Hepatocyte (in vitro differentiated cells): Measurements from ENCODE around the gene GPC4. TPM values are rescaled to one million over a fixed set of nuclear protein-coding genes. Genes with fewer than 3 reads are reported as not detected.

Experiments
- DNase-seq: peaks from one replicate; pipeline ENCODE4 v3.0.0-alpha.2; 2016; ENCODE audit warnings: low spot score
- H2AFZ ChIP-seq: fragments of 200-600 bp; sonication (generic); 2 replicates; pipeline ENCODE4 v1.6.0; 2016; ENCODE audit warnings: antibody characterized with exemption, mild to moderate bottlenecking
- H3K27ac ChIP-seq: fragments of 200-600 bp; sonication (generic); 2 replicates; pipeline ENCODE4 v1.5.1; 2016; ENCODE audit warnings: mild to moderate bottlenecking
- H3K27me3 ChIP-seq: fragments of 200-600 bp; sonication (generic); 2 replicates; pipeline ENCODE4 v1.6.1; 2016
- H3K36me3 ChIP-seq: fragments of 200-600 bp; sonication (generic); replicated peaks from 2 replicates; pipeline ENCODE4 v1.5.1; 2016; ENCODE audit warnings: low read depth; ENCODE audit not compliant: insufficient read depth
- H3K4me1 ChIP-seq: fragments of 200-600 bp; sonication (generic); 2 replicates; pipeline ENCODE4 v1.5.1; 2016; ENCODE audit warnings: mild to moderate bottlenecking, moderate library complexity; ENCODE audit not compliant: insufficient read depth
- H3K4me2 ChIP-seq: fragments of 200-600 bp; sonication (generic); 2 replicates; pipeline ENCODE4 v1.6.0; 2016
- H3K4me3 ChIP-seq: fragments of 200-600 bp; sonication (generic); 2 replicates; pipeline ENCODE4 v1.5.1; 2016; ENCODE audit warnings: mild to moderate bottlenecking
- H3K79me2 ChIP-seq: fragments of 200-600 bp; sonication (generic); 2 replicates; pipeline ENCODE4 v1.6.0; 2017; ENCODE audit warnings: mild to moderate bottlenecking
- H3K9me2 ChIP-seq: fragments of 200-600 bp; sonication (generic); replicated peaks from 2 replicates; pipeline ENCODE4 v1.6.0; 2017; ENCODE audit warnings: mild to moderate bottlenecking; ENCODE audit not compliant: insufficient read depth
- H3K9me3 ChIP-seq: fragments of 200-600 bp; sonication (generic); 2 replicates; pipeline ENCODE4 v1.5.1; 2016; ENCODE audit warnings: low read depth, mild to moderate bottlenecking
- H4K20me1 ChIP-seq: fragments of 200-600 bp; sonication (generic); 2 replicates; pipeline ENCODE4 v1.6.0; 2016; ENCODE audit warnings: mild to moderate bottlenecking; ENCODE audit not compliant: insufficient read depth, poor library complexity, severe bottlenecking
- EZH2 ChIP-seq: fragments of 200-600 bp; sonication (generic); IDR thresholded peaks from 2 replicates; pipeline ENCODE4 v1.6.1; 2016; ENCODE audit warnings: antibody characterized with exemption, mild to moderate bottlenecking, borderline replicate concordance
- EZH2phosphoT487 ChIP-seq: fragments of 200-600 bp; sonication (generic); IDR thresholded peaks from one replicate; pipeline ENCODE4 v1.6.1; 2018; ENCODE audit warnings: antibody characterized with exemption, mild to moderate bottlenecking, low read depth, moderate library complexity; ENCODE audit not compliant: unreplicated experiment, severe bottlenecking
- WGBS: methylation state at CpG from one replicate; pipeline ENCODE4 v1.1.6; 2016; ENCODE audit warnings: low lambda C conversion rate; ENCODE audit errors: missing lambda C conversion rate; 5-methylcytosine and 5-hydroxymethylcytosine counted together
- polyA plus RNA-seq: library from polyadenylated mRNA; unstranded; fragments of >200 nt; fragmentation: Nextera tagmentation; extraction: Ambion mirVana; gene quantifications from 2 replicates; pipeline ENCODE4 v1.2.1, GENCODE V29; 2016
- total RNA-seq: library from RNA; depleted of rRNA; stranded (reverse); fragments of >200 nt; gene quantifications from 2 replicates; pipeline ENCODE4 v1.2.3, GENCODE V29; 2014
- TF ChIP-seq, protein P1 (sequence below): fragments of 200-600 bp; sonication (generic); IDR thresholded peaks from 2 replicates; pipeline ENCODE4 v1.5.1; 2016; ENCODE audit warnings: antibody characterized with exemption, mild to moderate bottlenecking; ENCODE audit not compliant: poor library complexity

The GPC4 gene
- total and polyA plus RNA-seq, 2 experiments from 2014 or later: 11.8 to 16.0 TPM

DNA sequence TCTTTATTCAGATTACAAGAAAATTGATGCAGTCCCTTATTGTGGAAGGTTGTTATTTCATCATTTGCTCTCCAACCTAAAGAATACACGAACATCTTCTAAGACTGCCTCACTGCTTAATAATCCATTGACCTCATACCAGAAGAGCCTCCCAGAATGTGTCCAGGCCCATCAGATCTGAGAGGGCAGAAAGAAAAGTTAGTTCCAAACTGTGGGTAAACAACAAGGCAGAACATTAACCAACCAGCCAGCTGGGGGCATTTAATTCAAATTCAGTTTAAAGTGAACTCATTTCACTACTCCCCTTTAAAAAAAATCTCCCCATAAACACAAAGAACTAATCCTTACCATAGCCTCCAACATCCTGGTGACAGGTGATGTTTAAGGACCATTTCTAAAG lies 13.8 kb downstream of the GPC4 start:
- TF ChIP-seq EZH2 (no peak), EZH2phosphoT487 (no peak)
- TF ChIP-seq, protein P1, sequence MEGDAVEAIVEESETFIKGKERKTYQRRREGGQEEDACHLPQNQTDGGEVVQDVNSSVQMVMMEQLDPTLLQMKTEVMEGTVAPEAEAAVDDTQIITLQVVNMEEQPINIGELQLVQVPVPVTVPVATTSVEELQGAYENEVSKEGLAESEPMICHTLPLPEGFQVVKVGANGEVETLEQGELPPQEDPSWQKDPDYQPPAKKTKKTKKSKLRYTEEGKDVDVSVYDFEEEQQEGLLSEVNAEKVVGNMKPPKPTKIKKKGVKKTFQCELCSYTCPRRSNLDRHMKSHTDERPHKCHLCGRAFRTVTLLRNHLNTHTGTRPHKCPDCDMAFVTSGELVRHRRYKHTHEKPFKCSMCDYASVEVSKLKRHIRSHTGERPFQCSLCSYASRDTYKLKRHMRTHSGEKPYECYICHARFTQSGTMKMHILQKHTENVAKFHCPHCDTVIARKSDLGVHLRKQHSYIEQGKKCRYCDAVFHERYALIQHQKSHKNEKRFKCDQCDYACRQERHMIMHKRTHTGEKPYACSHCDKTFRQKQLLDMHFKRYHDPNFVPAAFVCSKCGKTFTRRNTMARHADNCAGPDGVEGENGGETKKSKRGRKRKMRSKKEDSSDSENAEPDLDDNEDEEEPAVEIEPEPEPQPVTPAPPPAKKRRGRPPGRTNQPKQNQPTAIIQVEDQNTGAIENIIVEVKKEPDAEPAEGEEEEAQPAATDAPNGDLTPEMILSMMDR: no peak
- 38% methylated on average over 1 of the region's 1 CpG for WGBS
- H3K79me2 ChIP-seq: no peaks in the 10 kb centered on the region
- H3K4me1 ChIP-seq: no peaks in the 10 kb centered on the region
- H3K27ac ChIP-seq: no peak overlapping the region
- H4K20me1 ChIP-seq: no peaks in the 10 kb centered on the region
- H3K9me2 ChIP-seq: no peaks in the 10 kb centered on the region
- no peaks in the 10 kb centered on the region for H3K36me3 ChIP-seq
- H3K4me2 ChIP-seq: no peak overlapping the region
- no peak overlapping the region for H2AFZ ChIP-seq
- DNase-seq: no peak
- H3K4me3 ChIP-seq: no peak overlapping the region
- no peaks in the 10 kb centered on the region for H3K27me3 ChIP-seq
- H3K9me3 ChIP-seq: no peaks in the 10 kb centered on the region

DNA sequence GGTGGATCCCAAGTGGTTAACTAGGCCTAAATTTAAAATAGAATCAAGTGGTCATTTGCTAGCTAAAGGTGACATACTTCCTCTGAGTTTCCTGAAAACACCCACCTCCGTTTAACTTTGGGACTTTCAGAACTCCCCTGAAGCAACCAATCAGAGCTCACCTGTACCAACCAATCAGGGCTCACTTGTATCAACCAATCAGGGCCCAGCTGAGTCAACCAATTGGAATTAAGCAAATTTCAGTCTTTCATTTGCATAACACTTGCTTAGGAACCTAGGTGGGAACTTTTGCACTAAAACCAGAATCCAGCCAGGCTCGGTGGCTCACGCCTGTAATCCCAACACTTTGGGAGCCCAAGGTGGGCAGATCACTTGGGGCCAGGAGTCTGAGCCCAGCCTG lies 15.9 kb downstream of the GPC4 start:
- TF ChIP-seq, protein P1: no peak
- TF ChIP-seq EZH2: no peak
- TF ChIP-seq EZH2phosphoT487: no peak
- Histone ChIP-seq H3K79me2 (no peaks in the 10 kb centered on the region), H3K27ac (no peak overlapping the region), H4K20me1 (no peaks in the 10 kb centered on the region), H3K9me2 (no peaks in the 10 kb centered on the region), H3K36me3 (no peaks in the 10 kb centered on the region), H3K4me2 (no peak overlapping the region), H2AFZ (no peak overlapping the region), H3K4me1 (no peaks in the 10 kb centered on the region), H3K4me3 (no peak overlapping the region), H3K27me3 (no peaks in the 10 kb centered on the region), H3K9me3 (no peaks in the 10 kb centered on the region)
- no peak for DNase-seq
- WGBS: 80% methylated on average over 3 of the region's 3 CpGs

DNA sequence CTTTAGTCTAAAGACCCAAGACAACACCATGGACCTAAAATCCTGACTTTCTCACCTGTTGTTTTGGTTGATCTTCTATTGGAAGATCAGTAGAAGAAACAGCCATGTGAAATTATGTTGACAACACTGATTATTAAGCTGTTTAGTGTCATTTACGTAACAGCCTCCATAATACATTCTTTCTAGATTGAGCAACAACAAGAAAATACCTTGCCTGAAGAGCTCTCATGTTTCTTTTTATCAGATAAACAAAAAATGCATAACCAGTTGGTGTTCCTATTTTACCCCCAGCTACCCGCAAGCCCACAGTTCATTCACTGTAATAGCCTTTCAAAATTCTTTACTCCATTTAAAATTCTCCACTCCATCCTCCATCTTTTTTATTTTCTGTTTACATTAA lies 20.5 kb downstream of the GPC4 start:
- Histone ChIP-seq H3K27me3 (no peaks in the 10 kb centered on the region), H3K36me3 (no peaks in the 10 kb centered on the region), H4K20me1 (no peaks in the 10 kb centered on the region), H2AFZ (no peak overlapping the region), H3K9me3 (no peaks in the 10 kb centered on the region), H3K4me2 (no peak overlapping the region), H3K27ac (no peak overlapping the region), H3K4me3 (no peak overlapping the region), H3K4me1 (peaks cover 5% of the 10 kb centered on the region), H3K79me2 (peaks cover 6% of the 10 kb centered on the region), H3K9me2 (no peaks in the 10 kb centered on the region)
- no peak for DNase-seq
- TF ChIP-seq, protein P1: no peak
- TF ChIP-seq EZH2 (no peak), EZH2phosphoT487 (no peak)
- 79% methylated on average over 2 of the region's 2 CpGs for WGBS

DNA sequence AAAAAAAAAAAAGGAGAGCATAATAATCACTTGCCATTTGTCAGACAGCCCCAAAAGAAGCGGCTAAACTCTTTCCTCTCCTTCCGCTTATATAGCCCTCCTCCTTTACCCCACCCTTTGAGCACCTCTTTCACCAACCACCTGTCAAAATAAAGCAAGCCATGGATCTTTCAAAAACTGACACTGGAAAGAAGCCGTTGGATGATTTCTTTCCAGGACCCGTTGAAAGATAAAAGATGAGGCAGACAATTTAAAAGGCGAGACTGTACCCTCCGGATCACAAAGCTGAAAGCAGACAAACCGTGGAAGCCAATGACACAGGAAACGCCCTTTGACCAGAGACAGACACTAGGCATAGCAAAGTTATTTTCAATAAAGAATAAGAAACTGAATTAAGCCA lies 22.6 kb downstream of the GPC4 start:
- H3K4me1 ChIP-seq: peaks cover 5% of the 10 kb centered on the region
- H3K4me3 ChIP-seq: no peak overlapping the region
- no peaks in the 10 kb centered on the region for H3K36me3 ChIP-seq
- no peaks in the 10 kb centered on the region for H4K20me1 ChIP-seq
- no peaks in the 10 kb centered on the region for H3K9me2 ChIP-seq
- H2AFZ ChIP-seq: no peak overlapping the region
- H3K79me2 ChIP-seq: peaks cover 6% of the 10 kb centered on the region
- no peaks in the 10 kb centered on the region for H3K9me3 ChIP-seq
- no peak for TF ChIP-seq EZH2phosphoT487
- TF ChIP-seq, protein P1: no peak
- TF ChIP-seq EZH2: no peak
- 73% methylated on average over 8 of the region's 8 CpGs for WGBS
- no peak overlapping the region for H3K4me2 ChIP-seq
- no peaks in the 10 kb centered on the region for H3K27me3 ChIP-seq
- no peak for DNase-seq
- no peak overlapping the region for H3K27ac ChIP-seq
